SK-N-SH (cell line): Measurements from ENCODE around the gene CELSR1.

Experiments used
- CHD2 ChIP-seq: fragments of 150-350 bp; IDR thresholded peaks from 2 replicates; pipeline ENCODE4 v1.6.1; 2018; ENCODE audit warnings: low read length; ENCODE audit not compliant: partially characterized antibody
- CTCF ChIP-seq: fragments of 200-600 bp; sonication (generic); IDR thresholded peaks from 2 replicates; pipeline ENCODE4 v1.6.1; 2017; ENCODE audit warnings: antibody characterized with exemption, mild to moderate bottlenecking, moderate library complexity
- EP300 ChIP-seq, 2 experiments: IDR thresholded peaks; 2 replicates each; pipeline versions ENCODE4 v1.4.0 to v1.6.1; 2012; ENCODE audit warnings: borderline replicate concordance in 1 of 2, low read depth in 1 of 2, low read length in 1 of 2
- GABPA ChIP-seq: IDR thresholded peaks from 2 replicates; pipeline ENCODE4 v1.4.0; 2012; ENCODE audit warnings: low read depth, mild to moderate bottlenecking
- JUND ChIP-seq: IDR thresholded peaks from 2 replicates; pipeline ENCODE4 v1.4.0; 2012
- NFIC ChIP-seq: IDR thresholded peaks from 2 replicates; pipeline ENCODE4 v1.4.0; 2012; ENCODE audit warnings: borderline replicate concordance
- POLR2AphosphoS5 ChIP-seq: IDR thresholded peaks from 2 replicates; pipeline ENCODE4 v1.6.1; 2012; ENCODE audit warnings: low read depth, low read length
- SIN3A ChIP-seq: IDR thresholded peaks from 2 replicates; pipeline ENCODE4 v1.6.1; 2012; ENCODE audit warnings: low read depth, mild to moderate bottlenecking, low read length, moderate library complexity, borderline replicate concordance
- TAF1 ChIP-seq: IDR thresholded peaks from 2 replicates; pipeline ENCODE4 v1.6.1; 2012; ENCODE audit warnings: low read depth, mild to moderate bottlenecking, low read length, moderate library complexity, borderline replicate concordance
- TCF12 ChIP-seq: IDR thresholded peaks from 2 replicates; pipeline ENCODE4 v1.4.0; 2012

- TF ChIP-seq POLR2AphosphoS5 (no peak), GABPA (no peak), CHD2 (no peak), EP300 (IDR thresholded peaks at IDR 0.05; ENCODE audit: borderline replicate concordance in 1 of 2, low read depth in 1 of 2, low read length in 1 of 2) (no peak), CTCF (no peak), JUND (no peak), TCF12 (no peak), NFIC (no peak), SIN3A (no peak), TAF1 (no peak)
These were observed 82.0 kb downstream of the CELSR1 start for GRCh38 chr22:46455446-46455845.
